ENCODE measurements around the gene SCAMP2. TPM values are rescaled to one million over a fixed set of nuclear protein-coding genes. Genes with fewer than 3 reads are reported as not detected.
A peak's percentile ranks its signal among the peaks of the same experiment; 100 is the strongest.
"Not testable (repeated sequence)": the region's sequence is repeated elsewhere in the genome, so short reads cannot be mapped to it uniquely, and the experiment has no call there.

The SCAMP2 gene
- polyA plus RNA-seq, 1 donor from 2014 or later = 4.5 TPM

GRCh38 chr15:74888716-74889115, 15.6 kb upstream of the SCAMP2 start:
- Histone ChIP-seq H3K79me2 (replicated peaks; ENCODE audit: insufficient read depth, low read length) (no peaks in the 10 kb centered on the region), H3K9me2 (ENCODE audit: insufficient read depth, low read length) (no peaks in the 10 kb centered on the region), H3F3A (ENCODE audit: insufficient read depth, low read length, poor library complexity, severe bottlenecking) (no peaks in the 10 kb centered on the region), H3K27ac (ENCODE audit: low read length) (no peak overlapping the region), H3K9ac (ENCODE audit: low read length) (no peak overlapping the region), H2AFZ (ENCODE audit: low read depth, low read length) (no peak overlapping the region), H4K20me1 (ENCODE audit: insufficient read depth) (no peaks in the 10 kb centered on the region), H3K4me2 (ENCODE audit: low read length) (peak overlapping the region; percentile 72), H3K27me3 (ENCODE audit: insufficient read depth, low read depth, low read length) (no peaks in the 10 kb centered on the region), H3K4me3 (ENCODE audit: low read length) (peak overlapping the region; percentile 82), H3K36me3 (ENCODE audit: insufficient read depth, low read length) (peaks cover 5% of the 10 kb centered on the region), H3K9me3 (ENCODE audit: low read length) (no peaks in the 10 kb centered on the region)
- no peak for TF ChIP-seq CTCF (IDR thresholded peaks at IDR 0.05; ENCODE audit: poor library complexity, severe bottlenecking)
- TF ChIP-seq REST (IDR thresholded peaks at IDR 0.05; ENCODE audit: borderline replicate concordance) = no peak
- no peak for TF ChIP-seq EZH2 (IDR thresholded peaks at IDR 0.05; ENCODE audit: borderline replicate concordance, insufficient read depth, low read length, poor library complexity, severe bottlenecking)
- TF ChIP-seq TAF1 (IDR thresholded peaks at IDR 0.05; ENCODE audit: low read depth) = no peak
- TF ChIP-seq MXI1 (conservative IDR thresholded peaks at IDR 0.05; ENCODE audit: poor library complexity, severe bottlenecking) = no peak
- TF ChIP-seq EP300 (conservative IDR thresholded peaks at IDR 0.05; ENCODE audit: poor library complexity, severe bottlenecking) = no peak
- TF ChIP-seq SMC3 (conservative IDR thresholded peaks at IDR 0.05; ENCODE audit: poor library complexity) = no peak
- TF ChIP-seq POLR2AphosphoS5 (IDR thresholded peaks at IDR 0.05) = no peak
- TF ChIP-seq RAD21 (conservative IDR thresholded peaks at IDR 0.05) = no peak

- H3K4me3 ChIP-seq (ENCODE audit: low read length); H3K9me2 ChIP-seq (ENCODE audit: insufficient read depth, low read length); H3K36me3 ChIP-seq (ENCODE audit: insufficient read depth, low read length); H2AFZ ChIP-seq (ENCODE audit: low read depth, low read length); H3K4me2 ChIP-seq (ENCODE audit: low read length); H3K79me2 ChIP-seq (replicated peaks; ENCODE audit: insufficient read depth, low read length); H3K9me3 ChIP-seq (ENCODE audit: low read length); H3F3A ChIP-seq (ENCODE audit: insufficient read depth, low read length, poor library complexity, severe bottlenecking); H3K9ac ChIP-seq (ENCODE audit: low read length); H3K27ac ChIP-seq (ENCODE audit: low read length); H3K27me3 ChIP-seq (ENCODE audit: insufficient read depth, low read depth, low read length); H4K20me1 ChIP-seq (ENCODE audit: insufficient read depth): not testable (repeated sequence)
Observed at GRCh38 chr15:74887537-74888193, 14.5 kb upstream of the SCAMP2 start.
